SU-DHL-6 (cell line): Measurements from ENCODE around the gene GANAB.
"Not testable (repeated sequence)": the region's sequence is repeated elsewhere in the genome, so short reads cannot be mapped to it uniquely, and the experiment has no call there.

Experiments
- H2AFZ ChIP-seq: fragments of 200-600 bp; sonication (generic); 2 replicates; pipeline ENCODE4 v1.6.1; 2014; ENCODE audit warnings: low read depth, mild to moderate bottlenecking, moderate library complexity, mixed read lengths, antibody characterized with exemption, low read length; ENCODE audit not compliant: severe bottlenecking
- H3F3A ChIP-seq: fragments of 200-600 bp; shearing (Covaris generic); 2 replicates; pipeline ENCODE4 v1.6.0; 2016; ENCODE audit warnings: antibody characterized with exemption, mild to moderate bottlenecking; ENCODE audit not compliant: insufficient read depth
- H3K27ac ChIP-seq: fragments of 200-600 bp; sonication (generic); 2 replicates; pipeline ENCODE4 v1.5.1; 2016; ENCODE audit warnings: low read depth, mild to moderate bottlenecking, low read length, moderate library complexity, mixed read lengths
- H3K27me3 ChIP-seq: fragments of 200-600 bp; sonication (generic), shearing (Covaris generic); 2 replicates; pipeline ENCODE4 v1.6.0; 2014; ENCODE audit warnings: mild to moderate bottlenecking, low read length
- H3K36me3 ChIP-seq: fragments of 200-600 bp; sonication (generic); 2 replicates; pipeline ENCODE4 v1.6.1; 2014; ENCODE audit warnings: mild to moderate bottlenecking, low read length, mixed read lengths
- H3K4me2 ChIP-seq: fragments of 300-600, 200-600 bp; shearing (Covaris generic), sonication (generic); 2 replicates; pipeline ENCODE4 v1.6.0; 2014; ENCODE audit warnings: low read length, low read depth, mild to moderate bottlenecking; ENCODE audit not compliant: poor library complexity, severe bottlenecking
- H3K4me3 ChIP-seq: fragments of 200-600 bp; sonication (generic); 2 replicates; pipeline ENCODE4 v1.5.1; 2014; ENCODE audit warnings: antibody characterized with exemption, low read length, mild to moderate bottlenecking, mixed read lengths; ENCODE audit not compliant: insufficient read depth, poor library complexity, severe bottlenecking
- H3K79me2 ChIP-seq: fragments of 200-600 bp; sonication (generic); 2 replicates; pipeline ENCODE4 v1.6.1; 2014; ENCODE audit warnings: mild to moderate bottlenecking, low read length, moderate library complexity; ENCODE audit not compliant: insufficient read depth
- H3K9ac ChIP-seq: fragments of 200-600 bp; sonication (generic); 2 replicates; pipeline ENCODE4 v1.7.0; 2014; ENCODE audit warnings: mild to moderate bottlenecking, low read length
- H3K9me2 ChIP-seq: fragments of 200-600 bp; sonication (generic); replicated peaks from 2 replicates; pipeline ENCODE4 v1.6.1; 2014; ENCODE audit warnings: low read length; ENCODE audit not compliant: insufficient read depth
- H3K9me3 ChIP-seq: fragments of 200-600 bp; sonication (generic); 2 replicates; pipeline ENCODE4 v1.6.1; 2014; ENCODE audit warnings: low read length, mixed read lengths; ENCODE audit not compliant: insufficient read depth
- H4K20me1 ChIP-seq: fragments of 200-600 bp; sonication (generic); 2 replicates; pipeline ENCODE4 v1.6.1; 2014; ENCODE audit warnings: low read depth, mild to moderate bottlenecking, antibody characterized with exemption, low read length, moderate library complexity, mixed read lengths
- CTCF ChIP-seq: fragments of 200-600 bp; sonication (generic); IDR thresholded peaks from one replicate; pipeline ENCODE4 v1.5.1; 2017; ENCODE audit warnings: antibody characterized with exemption, mild to moderate bottlenecking, low read length, moderate library complexity; ENCODE audit not compliant: insufficient read depth, poor library complexity, severe bottlenecking
- EZH2phosphoT487 ChIP-seq: fragments of 200-600 bp; sonication (generic), shearing (Covaris generic); conservative IDR thresholded peaks from 2 replicates; pipeline ENCODE4 v1.6.1; 2018; ENCODE audit warnings: mild to moderate bottlenecking, antibody characterized with exemption, low read length, moderate library complexity, mixed read lengths

GANAB gene

GRCh38 chr11:62678433-62678769, 32.0 kb upstream of the GANAB start:
- Histone ChIP-seq H3K79me2 (peaks cover 21% of the 10 kb centered on the region; the same call in 1 of the 2 replicates), H3K36me3 (no peaks in the 10 kb centered on the region), H3K27me3 (no peaks in the 10 kb centered on the region), H3K4me3 (peak overlapping the region; percentile 90), H3K9me3 (no peaks in the 10 kb centered on the region), H3K27ac (peak overlapping the region; percentile 56), H3F3A (peaks cover 19% of the 10 kb centered on the region), H2AFZ (no peak overlapping the region), H3K4me2 (peak overlapping the region; percentile 64), H4K20me1 (no peaks in the 10 kb centered on the region), H3K9ac (peak overlapping the region; percentile 92), H3K9me2 (no peaks in the 10 kb centered on the region)
- TF ChIP-seq CTCF (no peak), EZH2phosphoT487 (no peak)

- Histone ChIP-seq H3K27me3 (no peaks in the 10 kb centered on the region), H4K20me1 (no peaks in the 10 kb centered on the region), H3K4me2 (peak overlapping the region; percentile 64), H3F3A (peaks cover 26% of the 10 kb centered on the region), H3K4me3 (peak overlapping the region; percentile 90), H3K79me2 (peaks cover 27% of the 10 kb centered on the region; the same call in 1 of the 2 replicates), H3K9me2 (no peaks in the 10 kb centered on the region), H2AFZ (no peak overlapping the region), H3K36me3 (no peaks in the 10 kb centered on the region), H3K27ac (no peak overlapping the region), H3K9me3 (no peaks in the 10 kb centered on the region), H3K9ac (peak overlapping the region; percentile 92)
- TF ChIP-seq EZH2phosphoT487, result no peak
- no peak for TF ChIP-seq CTCF
These were observed 31.3 kb upstream of the GANAB start for GRCh38 chr11:62677714-62678113.

- H3K9me2 ChIP-seq, result no peaks in the 10 kb centered on the region
- peak overlapping the region; percentile 64 for H3K4me2 ChIP-seq
- H3F3A ChIP-seq, result peaks cover 26% of the 10 kb centered on the region
- H3K9ac ChIP-seq, result no peak overlapping the region
- TF ChIP-seq EZH2phosphoT487 (no peak), CTCF (no peak)
- no peaks in the 10 kb centered on the region for H3K9me3 ChIP-seq
- H3K4me3 ChIP-seq, result no peak overlapping the region
- H4K20me1 ChIP-seq, result no peaks in the 10 kb centered on the region
- no peaks in the 10 kb centered on the region for H3K36me3 ChIP-seq
- H2AFZ ChIP-seq, result no peak overlapping the region
- no peak overlapping the region for H3K27ac ChIP-seq
- peaks cover 32% of the 10 kb centered on the region; the same call in 1 of the 2 replicates for H3K79me2 ChIP-seq
- no peaks in the 10 kb centered on the region for H3K27me3 ChIP-seq
These were observed 30.7 kb upstream of the GANAB start for GRCh38 chr11:62677156-62677555.

- H3K4me3 ChIP-seq, result no peak overlapping the region
- no peak overlapping the region for H3K27ac ChIP-seq
- H3K4me2 ChIP-seq, result no peak overlapping the region
- peaks cover 33% of the 10 kb centered on the region; the same call in 1 of the 2 replicates for H3K79me2 ChIP-seq
- H2AFZ ChIP-seq, result no peak overlapping the region
- H3K9ac ChIP-seq, result no peak overlapping the region
- peaks cover 26% of the 10 kb centered on the region for H3F3A ChIP-seq
- H4K20me1 ChIP-seq, result no peaks in the 10 kb centered on the region
- H3K9me2 ChIP-seq, result no peaks in the 10 kb centered on the region
- H3K36me3 ChIP-seq, result no peaks in the 10 kb centered on the region
- no peak for TF ChIP-seq CTCF
- TF ChIP-seq EZH2phosphoT487, result no peak
- H3K9me3 ChIP-seq, result no peaks in the 10 kb centered on the region
- H3K27me3 ChIP-seq, result no peaks in the 10 kb centered on the region
These were observed 30.3 kb upstream of the GANAB start for GRCh38 chr11:62676698-62677097.

- peaks cover 45% of the 10 kb centered on the region for H3K79me2 ChIP-seq
- H3K9me3 ChIP-seq, H3K27me3 ChIP-seq, H2AFZ ChIP-seq, H3K27ac ChIP-seq, H3K4me2 ChIP-seq, H3K4me3 ChIP-seq, H4K20me1 ChIP-seq, H3K36me3 ChIP-seq, H3K9ac ChIP-seq, H3K9me2 ChIP-seq: not testable (repeated sequence)
- peaks cover 18% of the 10 kb centered on the region for H3F3A ChIP-seq
These were observed 29.0 kb upstream of the GANAB start for GRCh38 chr11:62675415-62675814.
